ENCODE data around the gene NXN. TPM values are rescaled to one million over a fixed set of nuclear protein-coding genes. Genes with fewer than 3 reads are reported as not detected.

Gene NXN
- polyA plus RNA-seq, 1 donor from 2014 or later, result 14.8 TPM

DNA sequence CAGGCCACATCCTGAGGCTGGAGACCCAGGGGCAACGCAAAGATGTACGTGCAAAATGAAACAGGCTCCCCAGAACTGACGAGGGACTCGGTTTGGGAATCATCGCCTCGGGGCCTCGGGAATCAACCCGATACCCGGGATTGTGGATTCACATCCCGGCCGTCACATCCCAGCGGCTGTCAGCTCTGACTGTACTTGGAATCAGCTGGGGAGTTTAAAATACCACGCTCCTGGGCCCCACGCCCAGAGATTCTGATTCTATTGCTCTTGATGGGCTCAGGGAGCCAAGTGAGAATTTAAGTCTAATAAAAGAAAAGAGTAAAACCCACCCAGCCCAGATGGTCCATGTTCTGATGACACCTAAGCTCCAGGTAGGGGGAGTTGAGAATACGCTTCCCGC lies 155.2 kb downstream of the NXN start:
- no peaks in the 10 kb centered on the region for H3K79me2 ChIP-seq (replicated peaks; ENCODE audit: insufficient read depth, low read length)
- no peak overlapping the region for H3K4me2 ChIP-seq (ENCODE audit: low read length)
- TF ChIP-seq RAD21 (conservative IDR thresholded peaks at IDR 0.05), result no peak
- TF ChIP-seq EZH2 (IDR thresholded peaks at IDR 0.05; ENCODE audit: borderline replicate concordance, insufficient read depth, low read length, poor library complexity, severe bottlenecking), result no peak
- TF ChIP-seq MXI1 (conservative IDR thresholded peaks at IDR 0.05; ENCODE audit: poor library complexity, severe bottlenecking), result no peak
- no peak for TF ChIP-seq TAF1 (IDR thresholded peaks at IDR 0.05; ENCODE audit: low read depth)
- TF ChIP-seq, protein P1, sequence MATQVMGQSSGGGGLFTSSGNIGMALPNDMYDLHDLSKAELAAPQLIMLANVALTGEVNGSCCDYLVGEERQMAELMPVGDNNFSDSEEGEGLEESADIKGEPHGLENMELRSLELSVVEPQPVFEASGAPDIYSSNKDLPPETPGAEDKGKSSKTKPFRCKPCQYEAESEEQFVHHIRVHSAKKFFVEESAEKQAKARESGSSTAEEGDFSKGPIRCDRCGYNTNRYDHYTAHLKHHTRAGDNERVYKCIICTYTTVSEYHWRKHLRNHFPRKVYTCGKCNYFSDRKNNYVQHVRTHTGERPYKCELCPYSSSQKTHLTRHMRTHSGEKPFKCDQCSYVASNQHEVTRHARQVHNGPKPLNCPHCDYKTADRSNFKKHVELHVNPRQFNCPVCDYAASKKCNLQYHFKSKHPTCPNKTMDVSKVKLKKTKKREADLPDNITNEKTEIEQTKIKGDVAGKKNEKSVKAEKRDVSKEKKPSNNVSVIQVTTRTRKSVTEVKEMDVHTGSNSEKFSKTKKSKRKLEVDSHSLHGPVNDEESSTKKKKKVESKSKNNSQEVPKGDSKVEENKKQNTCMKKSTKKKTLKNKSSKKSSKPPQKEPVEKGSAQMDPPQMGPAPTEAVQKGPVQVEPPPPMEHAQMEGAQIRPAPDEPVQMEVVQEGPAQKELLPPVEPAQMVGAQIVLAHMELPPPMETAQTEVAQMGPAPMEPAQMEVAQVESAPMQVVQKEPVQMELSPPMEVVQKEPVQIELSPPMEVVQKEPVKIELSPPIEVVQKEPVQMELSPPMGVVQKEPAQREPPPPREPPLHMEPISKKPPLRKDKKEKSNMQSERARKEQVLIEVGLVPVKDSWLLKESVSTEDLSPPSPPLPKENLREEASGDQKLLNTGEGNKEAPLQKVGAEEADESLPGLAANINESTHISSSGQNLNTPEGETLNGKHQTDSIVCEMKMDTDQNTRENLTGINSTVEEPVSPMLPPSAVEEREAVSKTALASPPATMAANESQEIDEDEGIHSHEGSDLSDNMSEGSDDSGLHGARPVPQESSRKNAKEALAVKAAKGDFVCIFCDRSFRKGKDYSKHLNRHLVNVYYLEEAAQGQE (IDR thresholded peaks at IDR 0.05; ENCODE audit: borderline replicate concordance), result no peak
- no peak for TF ChIP-seq SMC3 (conservative IDR thresholded peaks at IDR 0.05; ENCODE audit: poor library complexity)
- no peak for TF ChIP-seq POLR2AphosphoS5 (IDR thresholded peaks at IDR 0.05)
- no peak for TF ChIP-seq CTCF (IDR thresholded peaks at IDR 0.05; ENCODE audit: poor library complexity, severe bottlenecking)
- TF ChIP-seq EP300 (conservative IDR thresholded peaks at IDR 0.05; ENCODE audit: poor library complexity, severe bottlenecking), result no peak
- H3K36me3 ChIP-seq (ENCODE audit: insufficient read depth, low read length), result no peaks in the 10 kb centered on the region
- H3K9me2 ChIP-seq (ENCODE audit: insufficient read depth, low read length), result no peaks in the 10 kb centered on the region
- no peak overlapping the region for H2AFZ ChIP-seq (ENCODE audit: low read depth, low read length)
- no peak overlapping the region for H3K9ac ChIP-seq (ENCODE audit: low read length)
- H3K4me3 ChIP-seq (ENCODE audit: low read length), result no peak overlapping the region
- no peaks in the 10 kb centered on the region for H3K27me3 ChIP-seq (ENCODE audit: insufficient read depth, low read depth, low read length)
- no peaks in the 10 kb centered on the region for H3F3A ChIP-seq (ENCODE audit: insufficient read depth, low read length, poor library complexity, severe bottlenecking)
- no peaks in the 10 kb centered on the region for H3K9me3 ChIP-seq (ENCODE audit: low read length)
- no peaks in the 10 kb centered on the region for H4K20me1 ChIP-seq (ENCODE audit: insufficient read depth)
- no peak overlapping the region for H3K27ac ChIP-seq (ENCODE audit: low read length)

GRCh38 chr17:823501-823902 lies 156.1 kb downstream of the NXN start:
- Histone ChIP-seq H3K36me3 (ENCODE audit: insufficient read depth, low read length) (no peaks in the 10 kb centered on the region), H3K27me3 (ENCODE audit: insufficient read depth, low read depth, low read length) (no peaks in the 10 kb centered on the region), H3K79me2 (replicated peaks; ENCODE audit: insufficient read depth, low read length) (no peaks in the 10 kb centered on the region), H3K4me3 (ENCODE audit: low read length) (no peak overlapping the region), H3K4me2 (ENCODE audit: low read length) (no peak overlapping the region), H3K9ac (ENCODE audit: low read length) (no peak overlapping the region), H3K27ac (ENCODE audit: low read length) (no peak overlapping the region), H3K9me2 (ENCODE audit: insufficient read depth, low read length) (no peaks in the 10 kb centered on the region), H2AFZ (ENCODE audit: low read depth, low read length) (no peak overlapping the region), H4K20me1 (ENCODE audit: insufficient read depth) (no peaks in the 10 kb centered on the region), H3F3A (ENCODE audit: insufficient read depth, low read length, poor library complexity, severe bottlenecking) (no peaks in the 10 kb centered on the region), H3K9me3 (ENCODE audit: low read length) (no peaks in the 10 kb centered on the region)
- TF ChIP-seq EP300 (conservative IDR thresholded peaks at IDR 0.05; ENCODE audit: poor library complexity, severe bottlenecking) (no peak), CTCF (IDR thresholded peaks at IDR 0.05; ENCODE audit: poor library complexity, severe bottlenecking) (no peak), RAD21 (conservative IDR thresholded peaks at IDR 0.05) (no peak), EZH2 (IDR thresholded peaks at IDR 0.05; ENCODE audit: borderline replicate concordance, insufficient read depth, low read length, poor library complexity, severe bottlenecking) (no peak), TAF1 (IDR thresholded peaks at IDR 0.05; ENCODE audit: low read depth) (no peak), POLR2AphosphoS5 (IDR thresholded peaks at IDR 0.05) (no peak), MXI1 (conservative IDR thresholded peaks at IDR 0.05; ENCODE audit: poor library complexity, severe bottlenecking) (no peak), SMC3 (conservative IDR thresholded peaks at IDR 0.05; ENCODE audit: poor library complexity) (no peak)
- TF ChIP-seq, protein P1 (IDR thresholded peaks at IDR 0.05; ENCODE audit: borderline replicate concordance), result no peak
